Measurements from ENCODE around the gene TUBA8.

The TUBA8 gene

DNA sequence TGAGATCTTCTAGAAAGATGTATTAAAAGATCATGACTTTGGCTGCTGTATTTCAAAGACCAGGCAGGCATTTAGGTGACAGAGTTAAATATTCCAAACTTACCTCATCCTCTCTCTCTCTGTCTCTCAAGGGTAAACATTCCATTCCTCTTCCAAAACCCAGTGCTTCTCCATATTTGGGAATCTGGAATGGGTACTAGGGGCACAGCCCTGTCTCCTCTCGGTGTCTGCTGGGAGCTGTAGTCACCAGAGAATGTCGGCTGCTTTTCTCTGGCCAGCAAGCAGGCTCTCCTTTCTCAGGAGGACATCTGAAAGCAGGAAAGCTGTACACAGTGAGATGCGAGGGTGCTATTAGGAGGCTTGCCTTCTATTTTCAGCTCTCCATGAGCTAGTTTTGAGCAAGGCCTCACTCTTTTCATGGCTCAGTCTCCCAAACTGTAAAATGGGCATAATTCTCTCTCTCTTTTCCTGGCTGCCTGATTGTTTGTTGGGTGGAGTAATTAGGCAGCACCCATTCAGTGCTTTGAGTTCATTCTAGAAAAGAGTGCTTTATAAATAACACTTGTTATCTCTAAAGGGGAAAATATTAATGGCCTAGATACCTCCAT is 42.1 kb upstream of the TUBA8 start:
- no peak for TF ChIP-seq TEAD4 (IDR thresholded peaks at IDR 0.05)

DNA sequence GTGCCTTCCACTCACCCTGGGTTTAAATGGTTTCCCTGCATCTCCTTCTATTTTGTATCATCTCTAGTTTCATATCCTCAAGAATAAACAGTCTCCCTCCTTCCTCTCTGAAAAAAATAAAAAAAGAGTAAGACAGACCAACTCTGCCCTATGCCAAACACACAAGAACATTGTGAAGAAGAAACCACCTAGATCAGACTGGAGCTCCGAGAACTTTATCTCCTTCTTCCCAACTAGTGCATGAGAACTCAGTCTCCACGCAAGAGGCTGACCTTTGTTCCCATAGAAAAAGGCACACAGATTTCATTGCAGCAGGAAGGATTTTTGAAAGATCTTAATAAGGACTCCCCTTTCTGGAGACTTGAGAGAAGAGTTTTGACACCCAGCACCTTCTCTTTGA is 41.6 kb upstream of the TUBA8 start:
- TF ChIP-seq, protein P1, sequence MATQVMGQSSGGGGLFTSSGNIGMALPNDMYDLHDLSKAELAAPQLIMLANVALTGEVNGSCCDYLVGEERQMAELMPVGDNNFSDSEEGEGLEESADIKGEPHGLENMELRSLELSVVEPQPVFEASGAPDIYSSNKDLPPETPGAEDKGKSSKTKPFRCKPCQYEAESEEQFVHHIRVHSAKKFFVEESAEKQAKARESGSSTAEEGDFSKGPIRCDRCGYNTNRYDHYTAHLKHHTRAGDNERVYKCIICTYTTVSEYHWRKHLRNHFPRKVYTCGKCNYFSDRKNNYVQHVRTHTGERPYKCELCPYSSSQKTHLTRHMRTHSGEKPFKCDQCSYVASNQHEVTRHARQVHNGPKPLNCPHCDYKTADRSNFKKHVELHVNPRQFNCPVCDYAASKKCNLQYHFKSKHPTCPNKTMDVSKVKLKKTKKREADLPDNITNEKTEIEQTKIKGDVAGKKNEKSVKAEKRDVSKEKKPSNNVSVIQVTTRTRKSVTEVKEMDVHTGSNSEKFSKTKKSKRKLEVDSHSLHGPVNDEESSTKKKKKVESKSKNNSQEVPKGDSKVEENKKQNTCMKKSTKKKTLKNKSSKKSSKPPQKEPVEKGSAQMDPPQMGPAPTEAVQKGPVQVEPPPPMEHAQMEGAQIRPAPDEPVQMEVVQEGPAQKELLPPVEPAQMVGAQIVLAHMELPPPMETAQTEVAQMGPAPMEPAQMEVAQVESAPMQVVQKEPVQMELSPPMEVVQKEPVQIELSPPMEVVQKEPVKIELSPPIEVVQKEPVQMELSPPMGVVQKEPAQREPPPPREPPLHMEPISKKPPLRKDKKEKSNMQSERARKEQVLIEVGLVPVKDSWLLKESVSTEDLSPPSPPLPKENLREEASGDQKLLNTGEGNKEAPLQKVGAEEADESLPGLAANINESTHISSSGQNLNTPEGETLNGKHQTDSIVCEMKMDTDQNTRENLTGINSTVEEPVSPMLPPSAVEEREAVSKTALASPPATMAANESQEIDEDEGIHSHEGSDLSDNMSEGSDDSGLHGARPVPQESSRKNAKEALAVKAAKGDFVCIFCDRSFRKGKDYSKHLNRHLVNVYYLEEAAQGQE (IDR thresholded peaks at IDR 0.05; ENCODE audit: low read depth), result no peak
- TF ChIP-seq RAD21 (IDR thresholded peaks at IDR 0.05; ENCODE audit: low read depth) (no peak), EGR1 (IDR thresholded peaks at IDR 0.05) (no peak), FOXM1 (IDR thresholded peaks at IDR 0.05; ENCODE audit: borderline replicate concordance, low read depth) (no peak), NFIC (IDR thresholded peaks at IDR 0.05) (no peak), ZBTB7A (IDR thresholded peaks at IDR 0.05; ENCODE audit: low read depth) (no peak)
- TF ChIP-seq, protein P2, sequence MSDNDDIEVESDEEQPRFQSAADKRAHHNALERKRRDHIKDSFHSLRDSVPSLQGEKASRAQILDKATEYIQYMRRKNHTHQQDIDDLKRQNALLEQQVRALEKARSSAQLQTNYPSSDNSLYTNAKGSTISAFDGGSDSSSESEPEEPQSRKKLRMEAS (IDR thresholded peaks at IDR 0.05), result no peak

DNA sequence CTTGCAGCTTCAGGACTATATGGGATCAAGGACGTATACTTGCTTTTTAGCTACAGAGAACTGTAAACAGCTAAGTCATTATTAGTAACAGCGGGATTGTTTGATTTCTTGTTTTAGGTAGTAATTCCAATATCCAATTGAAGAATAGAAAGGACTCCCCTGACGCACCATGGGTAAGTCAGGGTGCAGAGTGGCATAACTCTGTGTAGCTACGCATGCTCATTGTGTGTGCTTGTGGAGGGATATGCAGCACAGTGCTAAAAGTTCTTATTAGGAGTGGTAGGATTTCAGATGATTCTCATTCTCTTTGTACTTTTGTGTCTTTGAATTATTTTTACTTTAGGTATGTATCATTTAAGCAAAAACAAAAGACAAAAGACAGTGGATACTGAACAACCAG is 40.6 kb upstream of the TUBA8 start:
- TF ChIP-seq YY1 (IDR thresholded peaks at IDR 0.05; ENCODE audit: low read depth) (no peak), NFIC (IDR thresholded peaks at IDR 0.05) (no peak), ZBTB7A (IDR thresholded peaks at IDR 0.05; ENCODE audit: low read depth) (no peak), EGR1 (IDR thresholded peaks at IDR 0.05) (no peak), CEBPB (IDR thresholded peaks at IDR 0.05) (no peak), RAD21 (IDR thresholded peaks at IDR 0.05; ENCODE audit: low read depth) (no peak), CREB1 (IDR thresholded peaks at IDR 0.05; ENCODE audit: low read depth) (no peak), EP300 (IDR thresholded peaks at IDR 0.05; ENCODE audit: borderline replicate concordance) (no peak), TCF12 (IDR thresholded peaks at IDR 0.05; ENCODE audit: low read depth) (no peak), TAF1 (IDR thresholded peaks at IDR 0.05; ENCODE audit: low read depth) (no peak), TEAD4 (IDR thresholded peaks at IDR 0.05) (no peak)
- TF ChIP-seq, protein P1 (IDR thresholded peaks at IDR 0.05; ENCODE audit: low read depth), result no peak
- TF ChIP-seq, protein P3, sequence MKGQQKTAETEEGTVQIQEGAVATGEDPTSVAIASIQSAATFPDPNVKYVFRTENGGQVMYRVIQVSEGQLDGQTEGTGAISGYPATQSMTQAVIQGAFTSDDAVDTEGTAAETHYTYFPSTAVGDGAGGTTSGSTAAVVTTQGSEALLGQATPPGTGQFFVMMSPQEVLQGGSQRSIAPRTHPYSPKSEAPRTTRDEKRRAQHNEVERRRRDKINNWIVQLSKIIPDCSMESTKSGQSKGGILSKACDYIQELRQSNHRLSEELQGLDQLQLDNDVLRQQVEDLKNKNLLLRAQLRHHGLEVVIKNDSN (IDR thresholded peaks at IDR 0.05), result no peak
- TF ChIP-seq, protein P2 (IDR thresholded peaks at IDR 0.05), result no peak

DNA sequence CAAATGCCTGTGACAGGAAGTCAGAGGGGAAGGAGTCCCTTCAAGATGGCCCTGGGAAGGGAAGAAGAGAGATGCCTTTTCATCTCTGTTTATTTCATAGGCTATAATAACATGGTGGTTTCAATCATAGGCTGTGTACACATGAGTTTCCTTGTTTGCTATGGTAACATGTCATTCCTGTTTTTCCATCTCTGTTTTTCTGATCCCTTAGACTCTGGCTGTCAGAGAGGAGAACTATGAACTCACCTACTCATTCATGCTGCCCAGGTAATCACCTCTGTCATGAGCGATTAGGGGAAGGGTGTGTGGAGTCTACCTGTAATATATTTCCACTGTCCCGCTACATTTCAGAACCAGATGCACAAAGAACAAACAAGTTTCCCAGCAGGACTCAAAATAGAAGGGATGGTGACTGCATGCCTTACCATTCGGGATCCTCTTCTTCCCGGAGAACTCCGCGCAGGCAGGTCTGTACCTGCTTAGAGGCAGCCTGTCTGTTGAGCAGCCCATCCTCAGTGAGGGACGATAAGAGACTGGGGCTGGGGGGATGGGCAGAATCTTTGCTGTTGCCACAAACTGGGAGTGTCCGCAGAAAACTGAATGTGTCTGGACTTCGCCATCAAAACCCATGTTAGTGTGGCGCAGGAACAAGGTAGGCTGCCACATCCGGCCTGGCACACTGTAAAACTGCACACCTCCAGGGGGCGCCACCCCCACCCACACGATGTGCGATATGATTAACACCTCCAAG is 39.9 kb upstream of the TUBA8 start:
- no peak for TF ChIP-seq YY1 (IDR thresholded peaks at IDR 0.05; ENCODE audit: low read depth)
- TF ChIP-seq, protein P2 (IDR thresholded peaks at IDR 0.05), result no peak
- no peak for TF ChIP-seq TAF1 (IDR thresholded peaks at IDR 0.05; ENCODE audit: low read depth)
- no peak for TF ChIP-seq ZBTB7A (IDR thresholded peaks at IDR 0.05; ENCODE audit: low read depth)
- TF ChIP-seq RAD21 (IDR thresholded peaks at IDR 0.05; ENCODE audit: low read depth), result no peak
- no peak for TF ChIP-seq TEAD4 (IDR thresholded peaks at IDR 0.05)
- no peak for TF ChIP-seq EGR1 (IDR thresholded peaks at IDR 0.05)
- TF ChIP-seq EP300 (IDR thresholded peaks at IDR 0.05; ENCODE audit: borderline replicate concordance), result no peak
- TF ChIP-seq CREB1 (IDR thresholded peaks at IDR 0.05; ENCODE audit: low read depth), result no peak
- no peak for TF ChIP-seq NFIC (IDR thresholded peaks at IDR 0.05)
- TF ChIP-seq FOXM1 (IDR thresholded peaks at IDR 0.05; ENCODE audit: borderline replicate concordance, low read depth), result no peak
- TF ChIP-seq, protein P1 (IDR thresholded peaks at IDR 0.05; ENCODE audit: low read depth), result no peak
- TF ChIP-seq TCF12 (IDR thresholded peaks at IDR 0.05; ENCODE audit: low read depth), result no peak
- no peak for TF ChIP-seq CEBPB (IDR thresholded peaks at IDR 0.05)
- TF ChIP-seq, protein P3 (IDR thresholded peaks at IDR 0.05), result no peak
